ENCODE data around the gene BBOX1. TPM values are rescaled to one million over a fixed set of nuclear protein-coding genes. Genes with fewer than 3 reads are reported as not detected.

The BBOX1 gene
- polyA plus RNA-seq, 1 experiment: 0.07 TPM

- ChIA-PET CTCF (no interaction called here), POLR2A (no interaction called here)
- H3K9me3 ChIP-seq (ENCODE audit: control insufficient read depth, insufficient read depth, low read length): no peaks in the 10 kb centered on the region
- H3K4me3 ChIP-seq (ENCODE audit: low read depth, low read length): no peak overlapping the region
- DNase-seq (ENCODE audit: low read depth, low spot score): no peak
- TF ChIP-seq CTCF (IDR thresholded peaks at IDR 0.05; ENCODE audit: low read depth, low read length): no peak
- no peaks in the 10 kb centered on the region for H3K27me3 ChIP-seq (ENCODE audit: control insufficient read depth, insufficient read depth, low read length)
- H3K27ac ChIP-seq (ENCODE audit: low read depth, low read length): no peak overlapping the region
Measured at GRCh38 chr11:27083241-27083640, 42.6 kb downstream of the BBOX1 start.

- H3K27ac ChIP-seq (ENCODE audit: low read depth, low read length): no peak overlapping the region
- no peaks in the 10 kb centered on the region for H3K9me3 ChIP-seq (ENCODE audit: control insufficient read depth, insufficient read depth, low read length)
- H3K4me3 ChIP-seq (ENCODE audit: low read depth, low read length): no peak overlapping the region
- POLR2A ChIA-PET: no interaction called here
- no peak for DNase-seq (ENCODE audit: low read depth, low spot score)
- CTCF ChIA-PET: no interaction called here
- H3K27me3 ChIP-seq (ENCODE audit: control insufficient read depth, insufficient read depth, low read length): no peaks in the 10 kb centered on the region
- TF ChIP-seq CTCF (IDR thresholded peaks at IDR 0.05; ENCODE audit: low read depth, low read length): no peak
Measured at GRCh38 chr11:27083782-27084181, 43.2 kb downstream of the BBOX1 start.

GRCh38 chr11:27084518-27084917, 43.9 kb downstream of the BBOX1 start:
- H3K27me3 ChIP-seq (ENCODE audit: control insufficient read depth, insufficient read depth, low read length): no peaks in the 10 kb centered on the region
- DNase-seq (ENCODE audit: low read depth, low spot score): no peak
- no peak overlapping the region for H3K4me3 ChIP-seq (ENCODE audit: low read depth, low read length)
- POLR2A ChIA-PET: interaction anchor here (0.7 to 1.8 kb wide), 3 partner anchors 9 to 236 kb away, joined by 3 to 8 read pairs (median 4); no protein-coding TSS in a partner anchor
- CTCF ChIA-PET: interaction anchor here (0.9 to 1.0 kb wide), 2 partner anchors 21 to 74 kb away, joined by 4 read pairs; no protein-coding TSS in a partner anchor
- H3K9me3 ChIP-seq (ENCODE audit: control insufficient read depth, insufficient read depth, low read length): no peaks in the 10 kb centered on the region
- H3K27ac ChIP-seq (ENCODE audit: low read depth, low read length): no peak overlapping the region
- TF ChIP-seq CTCF (IDR thresholded peaks at IDR 0.05; ENCODE audit: low read depth, low read length): no peak

GRCh38 chr11:27085111-27085510, 44.5 kb downstream of the BBOX1 start:
- Histone ChIP-seq H3K9me3 (ENCODE audit: control insufficient read depth, insufficient read depth, low read length) (no peaks in the 10 kb centered on the region), H3K27ac (ENCODE audit: low read depth, low read length) (no peak overlapping the region), H3K27me3 (ENCODE audit: control insufficient read depth, insufficient read depth, low read length) (no peaks in the 10 kb centered on the region), H3K4me3 (ENCODE audit: low read depth, low read length) (no peak overlapping the region)
- no peak for DNase-seq (ENCODE audit: low read depth, low spot score)
- ChIA-PET CTCF (interaction anchor here (0.6 to 1.0 kb wide), 4 partner anchors 9 to 1727 kb away, joined by 3 to 4 read pairs (median 4); no protein-coding TSS in a partner anchor), POLR2A (interaction anchor here (0.7 to 1.8 kb wide), 3 partner anchors 9 to 236 kb away, joined by 3 to 8 read pairs (median 4); no protein-coding TSS in a partner anchor)
- no peak for TF ChIP-seq CTCF (IDR thresholded peaks at IDR 0.05; ENCODE audit: low read depth, low read length)

- ChIA-PET POLR2A (interaction anchor here (0.7 to 1.8 kb wide), 2 partner anchors 10 to 11 kb away, joined by 4 to 8 read pairs; no protein-coding TSS in a partner anchor), CTCF (interaction anchor here (0.6 to 0.7 kb wide), 2 partner anchors 9 to 1728 kb away, joined by 3 to 4 read pairs; no protein-coding TSS in a partner anchor)
- Histone ChIP-seq H3K9me3 (ENCODE audit: control insufficient read depth, insufficient read depth, low read length) (no peaks in the 10 kb centered on the region), H3K27ac (ENCODE audit: low read depth, low read length) (no peak overlapping the region), H3K27me3 (ENCODE audit: control insufficient read depth, insufficient read depth, low read length) (no peaks in the 10 kb centered on the region), H3K4me3 (ENCODE audit: low read depth, low read length) (no peak overlapping the region)
- no peak for TF ChIP-seq CTCF (IDR thresholded peaks at IDR 0.05; ENCODE audit: low read depth, low read length)
- DNase-seq (ENCODE audit: low read depth, low spot score): no peak
Measured at GRCh38 chr11:27085605-27086004, 45.0 kb downstream of the BBOX1 start.

All from AG04450 (cell line).